Esophagus muscularis mucosa (tissue), 3 donors: Measurements from ENCODE around the gene NBDY.

Experiments used
- CTCF ChIP-seq, 3 experiments: fragments of 200-600 bp in 2 of 3; fragments of 450-650 bp in 1 of 3; sonication (generic) in 2 of 3; IDR thresholded peaks; one replicate each; pipeline ENCODE4 v1.5.1; 2017 to 2019; ENCODE audit warnings: antibody characterized with exemption in 3 of 3, mild to moderate bottlenecking in 2 of 3, moderate library complexity in 1 of 3
- POLR2AphosphoS5 ChIP-seq, 2 donors: sonication (generic); formaldehyde crosslinking; IDR thresholded peaks; one replicate each; pipeline ENCODE4 v1.6.1; 2017; ENCODE audit warnings: antibody characterized with exemption in 2 of 2

GRCh38 chrX:56860888-56861287 is 131.8 kb downstream of the NBDY start:
- no peak for TF ChIP-seq CTCF (IDR thresholded peaks at IDR 0.05)
- TF ChIP-seq POLR2AphosphoS5 (IDR thresholded peaks at IDR 0.05): no peak
